Measurements from ENCODE around the gene RNASE1.
"Not testable (repeated sequence)": the region's sequence is repeated elsewhere in the genome, so short reads cannot be mapped to it uniquely, and the experiment has no call there.

The RNASE1 gene

DNA sequence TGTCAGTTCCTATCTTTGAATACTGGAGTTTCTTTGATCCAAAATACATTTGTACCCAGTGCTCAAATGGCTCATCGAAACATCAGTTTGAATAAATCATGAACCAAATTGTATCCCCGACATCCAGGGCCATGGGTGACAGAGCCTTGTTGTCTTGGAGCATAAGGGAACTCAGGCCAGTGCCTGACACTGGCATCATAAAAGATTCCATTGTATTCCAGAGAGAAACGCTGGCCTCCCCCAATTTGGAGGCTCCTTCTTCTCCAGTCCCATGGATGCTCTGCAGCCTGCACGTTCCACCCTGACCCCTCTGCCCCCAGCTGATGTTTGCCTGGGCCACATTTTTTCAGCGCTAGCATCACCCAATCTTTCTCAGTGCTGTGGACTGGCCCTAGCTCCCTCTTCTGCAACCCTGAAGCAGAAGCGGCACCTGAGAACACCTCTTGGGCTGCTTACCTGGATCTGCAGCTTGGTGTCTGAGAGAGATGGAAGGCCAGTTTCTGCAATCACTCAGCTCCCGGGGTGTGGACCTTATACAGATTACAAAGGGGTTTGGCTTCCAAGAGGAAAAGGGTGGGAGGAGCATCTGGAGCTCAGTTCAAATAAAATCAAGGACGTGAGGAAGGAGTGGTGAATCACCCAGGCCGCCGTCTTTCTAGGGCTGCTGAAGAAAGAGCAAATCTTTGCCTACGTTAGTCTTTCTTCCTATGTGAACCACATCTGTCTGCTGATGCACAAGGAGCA is at the start of gene RNASE1:
Gene RNASE1 (minus strand): TSS at position 504 of the 744 bp plus-strand sequence. CDS start 776 bp downstream, outside the sequence.
- DNase-seq, result no peak

DNA sequence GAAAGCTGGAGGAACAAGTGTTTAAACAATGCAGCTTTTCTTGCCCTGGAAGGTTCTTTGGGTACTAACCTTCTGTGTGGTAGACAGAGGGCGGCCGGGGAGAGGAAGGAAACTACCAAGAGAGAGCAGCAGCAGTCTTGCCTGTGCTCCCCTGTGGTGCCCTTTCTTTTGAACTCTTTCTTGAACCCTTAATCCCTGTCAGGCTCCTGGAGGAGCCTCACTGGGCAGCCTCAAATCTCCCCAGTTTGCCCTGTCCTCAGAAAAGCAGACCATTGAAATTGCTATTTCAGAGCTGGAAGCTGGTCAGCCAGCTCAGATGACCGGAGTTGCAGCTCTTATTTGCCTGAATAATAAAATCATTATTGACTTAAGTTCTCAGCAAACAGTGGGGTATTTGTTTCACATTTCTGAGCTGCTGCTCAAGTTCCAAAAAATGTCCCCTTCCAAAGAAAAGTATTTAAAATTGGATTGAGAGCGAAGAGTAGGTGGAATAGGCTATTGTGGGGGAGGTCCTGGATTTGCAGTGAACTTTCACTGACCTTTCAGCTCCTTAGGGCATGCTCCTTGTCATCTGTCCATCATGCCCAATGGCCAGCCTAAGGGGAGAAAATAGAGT is 46.4 kb upstream of the RNASE1 start:
- no peak for DNase-seq

DNA sequence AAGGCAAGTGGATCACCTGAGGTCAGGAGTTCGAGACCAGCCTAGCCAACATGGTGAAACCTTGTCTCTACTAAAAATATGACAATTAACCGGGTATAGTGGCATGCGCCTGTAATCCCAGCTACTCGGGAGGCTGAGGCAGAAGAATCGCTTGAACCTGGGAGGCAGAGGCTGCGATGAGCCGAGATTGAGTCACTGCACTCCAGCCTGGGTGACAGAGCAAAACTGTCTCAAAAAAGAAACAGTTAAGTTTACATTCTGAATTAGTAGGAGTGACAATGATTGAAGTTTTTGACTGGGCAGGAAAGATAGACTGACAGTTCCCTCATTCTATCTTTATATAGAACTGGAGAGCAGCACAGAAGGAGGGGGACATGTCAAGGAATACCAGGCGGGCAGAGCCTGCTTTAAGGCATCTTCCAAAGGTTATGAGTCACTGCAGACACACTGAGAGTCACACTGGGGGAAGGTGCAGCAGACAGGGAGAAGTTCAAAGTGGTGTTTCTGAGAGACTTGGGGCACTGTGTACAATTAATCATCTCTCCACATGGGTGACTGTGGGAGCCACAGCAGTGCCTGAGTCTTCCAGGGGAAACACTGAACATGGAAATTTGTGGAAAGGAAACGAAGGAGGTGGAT is 45.8 kb upstream of the RNASE1 start:
- no peak for DNase-seq

DNA sequence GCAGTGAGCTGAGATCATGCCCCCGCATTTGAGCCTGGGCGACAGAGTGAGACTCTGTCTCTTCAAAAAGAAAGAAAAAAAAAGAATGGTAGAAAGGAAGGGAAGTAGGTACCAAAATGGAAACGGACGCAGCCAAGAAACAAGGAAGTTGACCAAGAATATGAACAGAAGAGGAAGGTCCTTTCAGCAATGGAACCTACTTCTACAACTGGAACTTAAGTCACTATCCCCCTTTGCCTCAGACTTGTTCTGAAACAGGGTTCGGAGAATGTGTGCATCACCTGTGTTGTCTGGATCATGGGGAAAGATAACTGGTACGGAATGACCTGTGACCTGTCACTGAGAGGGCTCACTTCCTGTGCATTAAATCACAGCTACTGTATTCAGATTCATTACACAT is 43.9 kb upstream of the RNASE1 start:
- DNase-seq, result no peak

DNA sequence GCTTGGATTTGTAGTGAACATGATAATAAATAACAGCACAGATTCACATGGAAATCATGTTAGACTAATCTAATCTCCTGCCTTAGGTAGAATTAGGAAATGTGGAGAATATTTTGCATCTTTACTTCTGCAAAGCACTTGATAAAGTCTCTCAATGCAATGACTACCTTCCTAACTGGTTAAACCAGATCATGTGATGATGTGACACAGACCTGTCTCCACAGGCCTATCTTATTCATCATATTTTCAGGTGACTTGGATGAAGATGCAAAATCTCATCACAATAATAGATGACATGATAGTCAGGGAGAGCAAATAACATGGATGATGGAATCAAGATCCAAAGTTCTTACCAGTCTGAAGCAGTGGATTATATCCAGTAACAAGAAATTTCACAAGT is 38.5 kb upstream of the RNASE1 start:
- DNase-seq, result no peak

DNA sequence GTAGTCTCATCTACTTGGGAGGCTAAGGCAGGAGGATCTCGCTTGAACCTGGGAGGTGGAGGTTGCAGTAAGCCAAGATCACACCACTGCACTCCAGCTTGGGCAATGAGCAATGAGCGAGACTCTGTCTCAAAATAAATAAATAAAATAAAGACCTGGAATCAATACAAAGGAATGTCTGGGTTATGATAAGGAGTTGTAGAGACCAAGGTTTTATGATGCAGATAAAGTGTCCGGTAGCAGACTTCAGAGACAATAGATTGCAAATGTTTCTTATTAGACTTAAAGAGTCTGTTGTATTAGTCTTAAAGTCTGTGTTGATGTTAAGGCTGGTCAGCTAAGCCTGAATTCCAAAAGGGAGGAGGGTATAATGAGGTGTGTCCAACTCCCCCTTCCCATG is 35.2 kb upstream of the RNASE1 start:
- no peak for DNase-seq

DNA sequence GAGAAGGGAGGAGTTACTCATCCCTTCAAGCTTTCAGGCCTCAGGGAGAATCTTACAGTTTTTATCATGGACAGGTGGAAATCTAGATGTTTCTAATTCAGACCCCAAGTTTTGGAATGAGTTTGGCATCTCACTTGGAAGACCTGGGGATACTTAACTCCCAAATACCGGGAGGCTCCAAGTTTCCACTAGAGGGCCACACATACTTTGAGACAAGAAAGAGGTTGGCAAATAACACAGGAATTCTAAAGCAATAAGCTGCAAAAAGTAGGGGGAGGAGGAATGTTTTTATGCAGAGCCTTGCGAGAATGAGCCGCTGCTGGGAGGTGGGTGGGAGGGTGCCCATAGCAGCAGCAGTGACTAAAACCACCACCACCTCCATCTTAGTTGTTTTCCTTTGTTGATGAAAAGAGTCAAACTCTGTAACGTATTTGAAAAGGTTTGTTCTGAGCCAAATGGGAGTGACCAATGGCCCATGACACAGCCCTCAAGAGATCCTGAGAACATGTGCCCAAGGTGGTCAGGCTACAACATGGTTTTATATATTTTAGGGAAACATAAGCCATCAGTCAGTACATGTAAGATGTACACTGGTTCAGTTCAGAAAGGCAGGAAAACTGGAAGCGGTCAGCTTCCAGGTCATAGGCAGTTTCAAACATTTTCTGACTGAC is 34.2 kb upstream of the RNASE1 start:
- DNase-seq, result no peak

DNA sequence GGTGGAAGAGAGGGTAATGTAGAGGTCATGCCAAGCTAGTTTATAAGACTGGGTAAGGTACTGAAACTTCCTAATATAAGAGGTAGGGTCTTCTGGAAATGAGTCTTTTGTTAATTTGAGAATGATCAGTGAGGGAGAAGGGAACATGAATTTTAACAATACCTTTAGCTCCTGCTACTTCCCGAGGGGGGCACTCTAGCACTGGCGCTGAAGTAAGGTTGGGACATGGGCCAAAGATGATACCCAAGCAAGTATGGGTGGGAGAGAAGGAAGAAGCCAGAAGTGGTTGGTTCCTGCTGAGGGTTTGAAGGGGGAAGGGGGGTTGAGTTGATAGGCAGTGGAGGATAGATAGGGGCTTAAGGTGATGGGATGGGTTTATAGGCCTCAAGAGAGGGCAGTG is 32.3 kb upstream of the RNASE1 start:
- DNase-seq, result no peak

DNA sequence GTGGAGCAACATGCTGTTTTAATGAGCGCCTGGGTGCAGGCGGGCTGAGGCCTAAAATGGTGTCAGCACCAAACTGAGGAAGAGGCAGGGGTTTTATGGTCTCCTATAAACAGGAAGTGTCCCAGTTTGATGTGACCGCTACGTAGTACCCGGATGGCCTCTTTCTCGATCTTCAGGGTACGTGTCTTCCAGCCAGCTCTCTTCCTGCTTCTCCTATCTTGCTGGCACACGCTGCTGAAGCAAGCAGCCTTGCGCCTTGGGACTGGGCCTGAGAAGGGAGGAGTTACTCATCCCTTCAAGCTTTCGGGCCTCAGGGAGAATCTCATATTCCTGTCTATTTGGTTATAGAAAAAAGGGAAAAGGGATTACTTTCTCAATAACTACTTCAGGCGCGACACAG is 28.2 kb upstream of the RNASE1 start:
- DNase-seq, result no peak

DNA sequence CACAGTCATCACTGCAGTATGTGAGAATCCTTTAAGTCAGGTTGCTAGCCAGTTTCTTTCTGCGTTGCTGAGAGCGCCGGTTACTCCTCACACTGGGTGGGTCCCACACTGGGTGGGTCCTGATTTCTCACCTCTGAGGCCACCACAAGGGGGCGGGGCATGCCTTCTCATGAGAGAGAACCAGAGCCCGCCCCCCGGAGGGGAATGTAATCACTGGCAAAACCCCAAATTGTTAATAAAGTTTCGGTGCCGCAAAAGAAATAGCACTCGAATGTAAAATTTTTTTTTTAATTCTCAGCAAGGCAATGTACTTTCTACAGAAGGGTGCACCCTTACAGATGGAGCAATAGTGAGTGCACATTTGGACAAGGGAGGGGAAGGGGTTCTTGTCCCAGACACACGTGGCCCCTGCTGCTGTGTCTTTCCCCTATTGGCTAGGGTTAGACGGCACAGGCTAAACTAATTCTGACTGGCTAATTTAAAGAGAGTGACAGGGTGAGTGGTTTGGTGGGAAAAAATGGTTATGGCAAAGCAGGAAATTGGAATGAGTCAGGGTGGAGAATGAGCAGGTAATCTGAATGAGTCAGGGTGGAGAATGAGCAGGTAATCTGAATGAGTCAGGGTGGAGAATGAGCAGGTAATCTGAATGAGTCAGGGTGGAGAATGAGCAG is 25.5 kb upstream of the RNASE1 start:
- DNase-seq, result not testable (repeated sequence)

DNA sequence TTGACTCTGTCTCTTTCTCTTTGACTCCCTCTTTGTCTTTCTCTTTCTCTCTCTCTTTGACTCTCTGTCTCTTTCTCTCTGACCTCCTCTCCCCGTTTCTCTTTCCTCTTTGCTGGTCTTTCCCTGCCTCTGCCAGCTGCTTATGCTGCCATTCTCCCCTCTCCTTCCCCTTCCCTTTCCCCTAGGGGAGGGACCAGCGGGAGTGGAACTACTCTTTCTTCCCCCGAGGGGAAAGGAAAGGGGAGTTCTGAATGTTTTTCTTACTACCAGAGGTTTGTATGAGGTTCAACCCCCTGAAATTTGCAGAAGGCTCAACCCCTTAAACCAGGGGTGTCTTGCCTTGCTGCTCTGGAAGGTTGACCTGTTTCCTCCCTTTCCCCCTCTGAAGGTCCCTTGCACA is 24.7 kb upstream of the RNASE1 start:
- DNase-seq, result no peak

DNA sequence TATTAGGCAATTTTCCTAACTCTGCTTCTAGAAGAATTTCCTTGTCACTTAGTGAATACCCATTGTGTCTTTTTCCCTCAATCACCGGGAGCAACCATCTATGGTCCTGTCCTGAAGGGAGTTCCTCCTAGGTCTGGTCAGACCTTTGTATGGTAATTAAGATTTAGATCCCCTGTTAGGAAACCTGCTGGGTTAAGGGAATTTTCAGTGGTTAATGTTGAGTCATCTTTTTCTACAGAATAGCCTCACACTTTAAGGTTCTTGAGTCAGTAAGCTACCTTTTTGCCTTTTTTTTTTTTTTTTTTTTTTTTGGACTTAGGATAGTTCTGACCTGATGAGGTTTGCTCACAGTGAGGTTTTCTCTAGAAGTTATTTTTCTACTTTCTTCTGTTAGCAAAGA is 24.0 kb upstream of the RNASE1 start:
- DNase-seq, result not testable (repeated sequence)

DNA sequence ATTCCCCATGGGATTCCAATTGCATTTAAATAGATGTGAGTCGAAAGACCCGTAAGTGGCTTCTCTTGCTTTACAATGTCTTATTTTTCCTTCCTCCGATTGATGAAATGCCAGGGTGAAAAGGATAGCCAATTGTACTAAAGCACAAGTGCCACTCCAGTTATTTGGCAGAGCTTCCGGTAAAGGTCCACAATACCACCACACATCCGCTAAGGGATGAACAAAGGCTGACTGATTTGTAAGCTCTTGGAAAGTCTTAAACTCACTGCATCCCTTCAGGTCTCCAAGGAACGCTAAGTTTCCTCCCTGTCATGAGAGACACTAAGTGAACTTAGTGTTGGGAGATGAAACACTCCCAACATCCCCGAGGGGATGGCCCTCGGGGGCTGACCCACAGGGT is 21.2 kb upstream of the RNASE1 start:
- DNase-seq, result no peak

DNA sequence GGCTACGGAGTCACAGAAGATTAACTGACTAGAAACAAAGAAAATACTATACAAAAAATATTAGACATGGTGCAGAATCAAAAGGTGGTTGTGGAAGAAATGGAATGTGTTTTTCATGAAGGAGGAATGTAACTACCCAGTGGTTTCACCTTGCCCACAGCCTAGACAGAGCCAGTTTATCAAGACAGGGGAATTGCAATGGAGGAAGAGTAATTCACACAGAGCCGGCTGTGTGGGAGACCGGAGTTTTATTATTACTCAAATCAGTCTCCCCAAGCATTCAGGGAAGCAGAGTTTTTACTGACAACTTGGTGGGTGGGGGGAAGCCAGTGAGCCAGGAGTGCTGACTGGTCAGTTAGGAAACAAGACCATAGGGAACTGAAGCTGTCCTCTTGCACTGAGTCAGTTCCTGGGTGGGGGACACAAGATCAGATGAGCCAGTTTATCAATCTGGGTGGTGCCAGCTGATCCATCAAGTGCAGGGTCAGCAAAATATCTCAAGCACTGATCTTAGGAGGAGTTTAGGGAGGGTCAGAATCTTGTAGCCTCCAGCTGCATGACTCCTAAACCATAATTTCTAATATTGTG is 19.0 kb upstream of the RNASE1 start:
- DNase-seq, result not testable (repeated sequence)

DNA sequence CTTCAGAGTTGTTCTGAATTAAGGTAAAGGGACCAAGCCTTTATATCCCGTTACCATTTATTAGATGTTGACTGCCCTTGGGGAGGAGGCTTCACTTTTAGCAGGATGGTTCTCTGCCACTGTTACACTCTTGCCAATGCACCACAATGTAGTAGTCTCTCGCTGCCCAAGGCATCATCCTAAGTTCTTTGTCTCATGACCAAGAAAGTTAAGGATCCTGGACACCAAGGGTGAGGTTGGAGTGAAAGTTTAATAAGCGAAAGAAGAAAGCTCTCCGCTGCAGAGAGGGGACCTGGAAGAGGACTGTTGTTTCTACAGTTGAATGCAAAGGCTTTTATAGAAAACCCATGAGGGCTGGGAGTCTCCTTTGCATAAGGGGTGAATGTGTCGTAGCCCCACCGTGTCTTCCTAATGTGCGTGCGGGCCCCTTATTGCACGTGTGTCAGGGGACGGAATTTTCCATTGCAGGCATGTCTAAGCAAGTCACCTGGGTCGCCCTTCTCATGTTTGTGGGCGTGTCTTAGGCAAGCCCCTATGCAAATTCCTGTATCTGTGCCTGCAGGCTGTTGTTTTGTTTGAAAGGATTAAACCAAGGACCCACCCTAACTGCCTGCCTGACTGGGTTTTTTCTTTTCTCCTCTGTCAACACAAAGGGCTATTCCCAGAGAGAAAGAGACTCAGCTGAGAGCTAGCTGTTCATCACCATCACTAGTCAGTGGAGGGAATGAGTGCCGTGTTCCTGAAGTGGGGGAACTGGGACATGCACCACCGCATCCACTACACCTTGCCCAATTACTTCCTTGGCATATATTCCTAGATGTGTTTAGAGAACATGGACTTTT is 17.6 kb upstream of the RNASE1 start:
- peak; percentile 9 for DNase-seq

DNA sequence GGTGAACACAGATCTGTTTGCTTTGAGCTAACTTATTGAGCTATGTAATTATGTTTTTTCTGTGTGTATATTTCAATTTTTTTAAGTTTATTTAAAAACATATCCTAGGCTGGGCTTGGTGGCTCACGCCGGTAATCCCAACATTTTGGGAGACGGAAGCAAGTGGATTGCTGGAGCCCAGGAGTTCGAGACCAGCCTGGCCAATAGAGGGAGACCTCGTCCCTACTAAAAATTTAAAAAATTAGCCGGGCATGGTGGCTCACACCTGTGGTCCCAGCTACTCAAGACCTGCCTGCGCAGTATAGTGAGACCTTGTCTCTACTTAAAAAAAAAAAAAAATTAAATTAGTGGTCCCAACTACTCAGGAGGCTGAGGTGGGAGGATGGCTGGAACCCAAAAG is 16.2 kb upstream of the RNASE1 start:
- no peak for DNase-seq

DNA sequence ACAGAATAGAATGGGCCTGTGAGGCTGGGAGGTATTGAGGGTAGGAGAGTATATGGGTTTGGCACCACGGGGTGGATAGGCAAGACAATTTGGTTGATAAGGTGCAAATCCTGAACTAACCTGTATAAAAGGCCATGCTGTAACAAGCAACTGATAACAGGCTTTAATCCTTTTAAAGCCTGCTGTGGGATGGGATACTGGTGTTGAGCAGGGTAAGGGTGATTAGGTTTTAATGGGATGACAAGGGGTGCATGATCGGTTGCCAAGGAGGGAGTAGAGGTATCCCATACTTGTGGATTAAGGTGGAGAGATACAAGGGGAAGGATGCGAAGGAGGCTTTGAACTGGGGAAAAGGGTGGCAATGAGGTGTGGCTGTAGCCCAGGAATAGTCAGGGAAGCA is 13.3 kb upstream of the RNASE1 start:
- not testable (repeated sequence) for DNase-seq

DNA sequence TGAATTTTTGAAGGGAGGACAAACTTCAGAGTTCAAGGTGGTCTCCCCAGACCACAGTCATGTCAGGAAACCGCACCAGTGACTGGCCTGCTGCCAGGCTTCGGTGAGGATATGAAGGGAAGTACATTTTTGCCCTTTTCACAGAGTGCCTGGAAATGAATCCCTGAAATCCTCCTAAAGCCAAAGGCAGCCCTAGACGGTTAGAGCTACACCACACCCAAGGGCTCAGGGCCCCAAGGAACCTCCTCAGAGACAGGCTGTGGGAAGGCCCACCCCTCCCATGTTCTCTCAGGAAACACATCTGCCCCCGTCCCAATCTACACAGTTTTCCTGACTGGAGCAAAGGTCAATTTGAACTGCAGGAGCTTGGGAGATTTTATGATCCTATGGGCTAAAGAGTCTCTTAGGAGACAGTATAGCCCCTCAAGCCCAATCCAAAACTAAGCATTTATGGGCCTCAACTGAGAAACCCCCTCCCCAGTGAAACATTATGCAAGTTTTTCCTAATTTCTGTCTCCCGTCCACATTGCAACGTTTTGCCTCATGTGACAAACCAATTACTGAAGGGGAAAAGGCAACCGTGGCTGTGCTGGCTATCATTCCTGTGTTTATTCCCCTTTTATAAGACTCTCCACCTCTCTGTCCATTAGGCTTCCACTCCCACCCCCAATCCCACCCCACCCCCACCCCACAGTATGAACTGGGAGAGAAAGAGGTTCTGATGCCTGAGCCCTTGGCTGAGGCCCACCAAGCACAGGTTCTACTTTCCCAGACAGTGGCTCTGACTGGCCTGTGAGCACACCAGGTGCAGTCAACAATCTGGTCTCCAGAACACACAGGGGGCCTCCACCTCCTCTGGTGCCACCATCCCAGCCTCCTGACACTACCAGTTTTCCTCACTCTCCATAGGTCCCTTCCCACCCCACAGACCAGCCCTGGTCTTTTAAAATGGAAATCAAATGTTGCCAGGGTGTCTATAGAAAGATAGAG is 9.6 kb upstream of the RNASE1 start:
- DNase-seq, result no peak

DNA sequence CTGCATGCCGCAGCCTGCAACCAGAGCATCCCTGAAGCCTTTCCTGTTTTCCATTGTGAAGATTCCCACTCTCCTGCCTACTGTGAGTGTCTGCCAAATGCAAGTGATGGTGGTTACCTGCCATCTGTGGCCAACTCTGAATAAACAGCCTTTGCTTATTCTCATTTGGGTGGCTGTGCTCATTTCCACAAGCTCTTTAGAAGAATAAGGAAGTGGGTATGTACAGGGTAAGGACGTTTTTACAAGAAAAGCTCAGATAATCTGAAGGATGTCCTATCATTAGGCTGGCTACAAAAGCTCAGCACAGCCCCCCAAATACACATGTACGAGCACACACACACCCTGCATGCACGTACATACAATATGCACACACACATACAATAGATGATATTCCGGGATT is 7.3 kb upstream of the RNASE1 start:
- DNase-seq, result no peak

DNA sequence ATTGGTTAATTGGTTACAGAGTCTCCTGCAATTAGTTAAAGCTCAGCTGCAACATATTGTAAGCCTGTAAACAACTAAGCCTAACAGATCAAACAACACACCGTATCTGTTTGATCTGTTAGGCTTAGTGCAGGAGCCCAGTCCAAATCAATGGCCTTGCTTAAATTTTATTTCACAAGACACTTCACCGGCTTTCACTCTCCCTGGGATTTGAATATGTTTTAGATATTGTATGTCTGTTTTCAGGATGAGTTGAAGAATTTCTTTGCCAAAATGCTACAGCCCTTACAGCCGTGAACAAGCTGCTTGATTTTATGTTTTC is 5.5 kb upstream of the RNASE1 start:
- peak; percentile 16 for DNase-seq
